Ascending aorta (tissue), 2 donors: ENCODE data around the gene LINC00305. TPM values are rescaled to one million over a fixed set of nuclear protein-coding genes. Genes with fewer than 3 reads are reported as not detected.

Experiments
- DNase-seq, 2 donors: peaks; one replicate each; pipeline ENCODE4 v3.0.0-alpha.2; 2019; ENCODE audit warnings: low spot score in 2 of 2
- H3K27ac ChIP-seq, 2 donors: fragments of 200-600 bp; sonication (generic); one replicate each; pipeline ENCODE4 v1.5.1; 2016 to 2017; ENCODE audit warnings: mild to moderate bottlenecking in 1 of 2
- H3K27me3 ChIP-seq: fragments of 200-600 bp; sonication (generic); one replicate; pipeline ENCODE4 v1.5.1; 2017
- H3K36me3 ChIP-seq, 2 donors: fragments of 200-600 bp; sonication (generic); one replicate each; pipeline ENCODE4 v1.5.1; 2016
- H3K4me1 ChIP-seq, 2 donors: fragments of 200-600 bp; sonication (generic); one replicate each; pipeline ENCODE4 v1.5.1; 2016 to 2017; ENCODE audit warnings: mild to moderate bottlenecking in 1 of 2
- H3K4me3 ChIP-seq, 2 donors: fragments of 200-600 bp; sonication (generic); one replicate each; pipeline ENCODE4 v1.5.1; 2016 to 2017; ENCODE audit warnings: mild to moderate bottlenecking in 1 of 2
- H3K9me3 ChIP-seq, 2 donors: fragments of 200-600 bp; sonication (generic); one replicate each; pipeline ENCODE4 v1.5.1; 2016
- intact Hi-C: fragments of 100-400 bp; cut with DNase I; formaldehyde crosslinking; loops from one replicate; pipeline ENCODE4 v1.15.1; 2023
- total RNA-seq: library from RNA; depleted of rRNA; stranded (reverse); fragments of >200 nt; gene quantifications from one replicate; pipeline ENCODE4 v1.1.0, GENCODE V29; 2016
- TF ChIP-seq, protein P1 (sequence below), 3 experiments: fragments of 200-600 bp in 2 of 3; fragments of 450-650 bp in 1 of 3; sonication (generic) in 2 of 3; IDR thresholded peaks; one replicate each; pipeline ENCODE4 v1.5.1; 2016 to 2019; ENCODE audit warnings: antibody characterized with exemption in 3 of 3, mild to moderate bottlenecking in 1 of 3, moderate library complexity in 1 of 3

Gene LINC00305
- total RNA-seq, 1 donor from 2014 or later, result not detected

DNA sequence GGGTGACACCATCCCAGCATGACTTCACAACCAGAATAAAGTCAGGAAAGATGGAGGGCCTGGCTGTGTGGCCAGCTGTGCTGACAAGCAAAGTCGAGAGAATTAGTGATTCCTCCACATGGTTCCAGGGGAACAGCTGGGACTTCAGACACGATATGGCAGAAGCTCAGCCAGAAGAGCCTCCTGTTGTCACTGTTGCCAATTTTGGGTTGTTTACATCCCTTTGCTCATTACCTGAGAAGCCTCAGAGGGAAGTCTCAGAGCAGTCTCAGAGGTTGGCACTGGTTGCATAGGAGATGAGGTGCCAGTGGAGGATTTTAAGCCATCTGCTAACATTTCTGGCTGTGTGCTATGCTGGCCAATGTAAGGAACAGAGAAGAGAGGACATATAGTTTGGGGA lies 16.0 kb downstream of the LINC00305 start:
- Histone ChIP-seq H3K27me3 (no peaks in the 10 kb centered on the region), H3K27ac (no peak overlapping the region), H3K4me1 (no peaks in the 10 kb centered on the region), H3K36me3 (no peaks in the 10 kb centered on the region), H3K4me3 (no peak overlapping the region), H3K9me3 (no peaks in the 10 kb centered on the region)
- TF ChIP-seq, protein P1, sequence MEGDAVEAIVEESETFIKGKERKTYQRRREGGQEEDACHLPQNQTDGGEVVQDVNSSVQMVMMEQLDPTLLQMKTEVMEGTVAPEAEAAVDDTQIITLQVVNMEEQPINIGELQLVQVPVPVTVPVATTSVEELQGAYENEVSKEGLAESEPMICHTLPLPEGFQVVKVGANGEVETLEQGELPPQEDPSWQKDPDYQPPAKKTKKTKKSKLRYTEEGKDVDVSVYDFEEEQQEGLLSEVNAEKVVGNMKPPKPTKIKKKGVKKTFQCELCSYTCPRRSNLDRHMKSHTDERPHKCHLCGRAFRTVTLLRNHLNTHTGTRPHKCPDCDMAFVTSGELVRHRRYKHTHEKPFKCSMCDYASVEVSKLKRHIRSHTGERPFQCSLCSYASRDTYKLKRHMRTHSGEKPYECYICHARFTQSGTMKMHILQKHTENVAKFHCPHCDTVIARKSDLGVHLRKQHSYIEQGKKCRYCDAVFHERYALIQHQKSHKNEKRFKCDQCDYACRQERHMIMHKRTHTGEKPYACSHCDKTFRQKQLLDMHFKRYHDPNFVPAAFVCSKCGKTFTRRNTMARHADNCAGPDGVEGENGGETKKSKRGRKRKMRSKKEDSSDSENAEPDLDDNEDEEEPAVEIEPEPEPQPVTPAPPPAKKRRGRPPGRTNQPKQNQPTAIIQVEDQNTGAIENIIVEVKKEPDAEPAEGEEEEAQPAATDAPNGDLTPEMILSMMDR (IDR thresholded peaks at IDR 0.05), result no peak
- intact Hi-C loops, result no loop called here
- DNase-seq, result no peak

DNA sequence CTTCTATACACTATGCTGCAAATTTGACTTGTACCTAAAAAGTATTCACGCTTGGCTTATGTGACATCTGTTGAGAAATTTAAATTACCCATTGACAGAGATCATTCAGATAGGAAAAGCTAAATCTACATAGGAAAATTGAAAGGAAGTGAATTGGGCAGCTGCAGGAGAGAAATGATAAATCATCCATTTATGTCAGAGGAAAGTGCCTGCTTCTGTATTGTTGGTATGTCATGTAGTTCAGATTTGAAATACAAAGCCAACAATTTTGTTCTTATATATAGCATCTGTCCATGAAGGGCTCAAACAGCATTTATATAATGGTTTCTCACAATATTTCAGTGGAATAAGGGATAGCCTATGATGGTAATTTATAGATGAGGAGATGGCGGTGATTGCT lies 17.6 kb downstream of the LINC00305 start:
- H3K27ac ChIP-seq, result no peak overlapping the region
- intact Hi-C loops, result no loop called here
- H3K27me3 ChIP-seq, result no peaks in the 10 kb centered on the region
- no peak overlapping the region for H3K4me3 ChIP-seq
- no peaks in the 10 kb centered on the region for H3K4me1 ChIP-seq
- DNase-seq, result no peak
- TF ChIP-seq, protein P1 (IDR thresholded peaks at IDR 0.05), result no peak
- H3K36me3 ChIP-seq, result no peaks in the 10 kb centered on the region
- H3K9me3 ChIP-seq, result no peaks in the 10 kb centered on the region

DNA sequence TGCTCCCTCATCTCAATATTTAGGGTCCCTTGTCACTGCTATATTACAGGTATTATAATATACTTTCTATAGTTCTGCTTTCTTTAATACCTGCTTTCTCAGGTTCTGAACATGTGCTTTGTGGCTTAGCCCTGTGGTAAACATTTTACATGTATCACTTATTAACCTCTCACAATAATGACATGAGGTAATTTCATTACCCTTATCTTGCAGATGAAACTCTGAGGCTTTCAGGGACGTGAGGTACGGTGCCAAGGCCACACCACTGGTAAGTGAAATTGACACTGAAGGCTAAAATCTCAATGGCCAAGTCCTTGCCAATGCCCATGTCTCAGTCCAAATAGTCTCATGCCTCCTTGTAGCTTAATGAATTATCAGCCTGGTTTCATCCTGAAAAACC lies 21.7 kb downstream of the LINC00305 start:
- intact Hi-C loops, result no loop called here
- H3K27ac ChIP-seq, result no peak overlapping the region
- no peak for DNase-seq
- H3K4me3 ChIP-seq, result no peak overlapping the region
- TF ChIP-seq, protein P1 (IDR thresholded peaks at IDR 0.05), result no peak
- no peaks in the 10 kb centered on the region for H3K27me3 ChIP-seq
- H3K9me3 ChIP-seq, result no peaks in the 10 kb centered on the region
- H3K36me3 ChIP-seq, result no peaks in the 10 kb centered on the region
- H3K4me1 ChIP-seq, result no peaks in the 10 kb centered on the region

DNA sequence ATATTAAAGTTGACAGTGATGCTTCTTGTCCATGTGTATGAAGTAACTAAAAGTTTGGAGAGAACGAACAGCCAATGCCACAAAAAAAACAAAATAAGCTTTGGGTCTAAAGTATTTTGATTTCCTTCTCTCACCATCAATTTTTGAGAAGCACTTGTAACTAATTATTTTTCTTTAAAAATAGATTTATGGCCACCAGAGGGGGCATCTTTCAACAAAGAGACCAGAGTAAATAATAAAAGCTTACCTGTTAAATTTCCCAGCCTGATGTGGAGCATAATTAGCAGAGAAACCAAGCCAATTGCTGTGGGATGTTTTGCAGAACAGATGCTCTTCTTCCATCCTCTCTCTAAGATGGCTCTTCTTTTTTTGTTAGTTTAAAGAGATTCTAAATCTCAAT lies 29.0 kb downstream of the LINC00305 start:
- Histone ChIP-seq H3K27me3 (no peaks in the 10 kb centered on the region), H3K4me3 (no peak overlapping the region), H3K27ac (no peak overlapping the region), H3K4me1 (no peaks in the 10 kb centered on the region), H3K36me3 (no peaks in the 10 kb centered on the region), H3K9me3 (no peaks in the 10 kb centered on the region)
- TF ChIP-seq, protein P1 (IDR thresholded peaks at IDR 0.05), result no peak
- intact Hi-C loops, result no loop called here
- DNase-seq, result no peak

DNA sequence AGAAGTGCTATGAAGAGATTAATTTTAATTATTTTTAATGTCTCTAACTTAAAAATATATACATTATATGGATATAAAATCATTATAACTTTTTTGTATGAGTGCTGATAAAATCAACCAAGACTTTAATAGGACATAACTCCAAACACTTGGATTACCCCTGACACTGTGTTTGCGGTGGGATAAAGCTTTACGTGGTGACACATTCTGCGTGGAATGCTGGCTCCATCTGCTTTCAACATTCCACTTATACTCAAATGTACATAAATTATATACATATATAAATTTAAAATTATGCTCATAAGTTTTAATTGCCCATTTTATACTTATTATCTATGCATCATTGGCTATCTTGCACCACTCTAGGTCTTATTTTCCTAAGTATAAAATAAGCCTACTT lies 30.5 kb downstream of the LINC00305 start:
- DNase-seq, result no peak
- no peak overlapping the region for H3K27ac ChIP-seq
- H3K4me1 ChIP-seq, result no peaks in the 10 kb centered on the region
- no peaks in the 10 kb centered on the region for H3K27me3 ChIP-seq
- intact Hi-C loops, result no loop called here
- TF ChIP-seq, protein P1 (IDR thresholded peaks at IDR 0.05), result no peak
- no peaks in the 10 kb centered on the region for H3K9me3 ChIP-seq
- no peaks in the 10 kb centered on the region for H3K36me3 ChIP-seq
- no peak overlapping the region for H3K4me3 ChIP-seq

DNA sequence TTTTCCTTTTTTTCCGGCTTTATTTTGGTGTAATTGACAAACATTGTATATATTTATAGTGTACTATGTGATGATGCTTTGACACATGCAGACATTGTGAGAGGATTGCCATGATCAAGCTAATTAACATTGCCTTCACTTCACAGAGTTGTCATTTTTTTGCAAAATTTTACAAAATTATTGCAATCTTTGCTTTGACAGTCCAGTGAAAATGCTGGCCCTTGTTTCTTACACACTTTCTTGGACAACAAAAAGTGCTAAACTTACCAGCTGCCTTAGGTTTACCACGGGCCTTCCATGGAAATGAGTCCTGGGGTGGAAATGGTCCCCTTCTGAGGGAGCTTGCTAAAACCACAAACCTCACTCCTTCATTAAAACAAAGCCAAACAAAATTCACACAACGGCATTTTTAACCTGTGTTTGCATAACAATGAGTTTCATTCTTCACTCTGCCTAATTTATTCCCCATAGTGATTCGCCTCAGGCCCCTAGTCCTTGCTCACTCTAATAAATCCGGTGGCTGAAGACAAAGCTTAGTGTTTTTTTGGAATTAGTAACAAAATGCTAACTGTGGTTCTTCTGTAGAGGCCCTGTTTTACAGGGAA lies 32.2 kb downstream of the LINC00305 start:
- H3K4me3 ChIP-seq, result no peak overlapping the region
- DNase-seq, result no peak
- H3K4me1 ChIP-seq, result no peaks in the 10 kb centered on the region
- H3K27me3 ChIP-seq, result no peaks in the 10 kb centered on the region
- TF ChIP-seq, protein P1 (IDR thresholded peaks at IDR 0.05), result no peak
- intact Hi-C loops, result no loop called here
- H3K9me3 ChIP-seq, result no peaks in the 10 kb centered on the region
- no peaks in the 10 kb centered on the region for H3K36me3 ChIP-seq
- H3K27ac ChIP-seq, result no peak overlapping the region
